ENCODE data around the gene GM2A.
"Not testable (repeated sequence)": the region's sequence is repeated elsewhere in the genome, so short reads cannot be mapped to it uniquely, and the experiment has no call there.

GM2A gene

GRCh38 chr5:151254990-151255389 is 2.0 kb downstream of the GM2A start:
- not testable (repeated sequence) for DNase-seq

- no peak for DNase-seq
These were observed 2.8 kb downstream of the GM2A start for GRCh38 chr5:151255621-151256286.

GRCh38 chr5:151257731-151258181 is 4.8 kb downstream of the GM2A start:
- no peak for DNase-seq

- DNase-seq, result no peak
These were observed 5.2 kb downstream of the GM2A start for GRCh38 chr5:151258201-151258611.

- DNase-seq, result no peak
These were observed 5.8 kb downstream of the GM2A start for GRCh38 chr5:151258816-151259215.

- no peak for DNase-seq
These were observed 6.9 kb downstream of the GM2A start for GRCh38 chr5:151259931-151260330.

- no peak for DNase-seq
These were observed 9.5 kb downstream of the GM2A start for GRCh38 chr5:151262532-151262931.

- no peak for DNase-seq
These were observed 11.1 kb downstream of the GM2A start for GRCh38 chr5:151264113-151264512.

- no peak for DNase-seq
These were observed 14.7 kb downstream of the GM2A start for GRCh38 chr5:151267491-151268260.

GRCh38 chr5:151270599-151270998 is 17.6 kb downstream of the GM2A start:
- DNase-seq, result no peak

GRCh38 chr5:151271336-151271735 is 18.4 kb downstream of the GM2A start:
- no peak for DNase-seq

GRCh38 chr5:151274666-151275065 is 21.7 kb downstream of the GM2A start:
- no peak for DNase-seq

- DNase-seq, result no peak
These were observed 22.8 kb downstream of the GM2A start for GRCh38 chr5:151275803-151276202.

GRCh38 chr5:151278845-151279244 is 25.9 kb downstream of the GM2A start:
- DNase-seq, result no peak

GRCh38 chr5:151280443-151280842 is 27.5 kb downstream of the GM2A start:
- DNase-seq, result no peak

GRCh38 chr5:151281001-151281639 is 28.1 kb downstream of the GM2A start:
- no peak for DNase-seq

GRCh38 chr5:151283120-151283825 is 30.3 kb downstream of the GM2A start:
- DNase-seq, result no peak

- peak; percentile 4 for DNase-seq
These were observed 31.5 kb downstream of the GM2A start for GRCh38 chr5:151284392-151284967.

- DNase-seq, result no peak
These were observed 32.7 kb downstream of the GM2A start for GRCh38 chr5:151285683-151286082.

- DNase-seq, result no peak
These were observed 33.3 kb downstream of the GM2A start for GRCh38 chr5:151286246-151286645.

- peak; percentile 45 for DNase-seq
These were observed 35.2 kb downstream of the GM2A start for GRCh38 chr5:151288180-151288579.

GRCh38 chr5:151293624-151294023 is 40.6 kb downstream of the GM2A start:
- DNase-seq, result no peak

- no peak for DNase-seq
These were observed 42.2 kb downstream of the GM2A start for GRCh38 chr5:151295138-151295537.

Data from NCI-H69 (cell line).